ENCODE data around the gene CHRNG.
A peak's percentile ranks its signal among the peaks of the same experiment; 100 is the strongest.

Gene CHRNG

DNA sequence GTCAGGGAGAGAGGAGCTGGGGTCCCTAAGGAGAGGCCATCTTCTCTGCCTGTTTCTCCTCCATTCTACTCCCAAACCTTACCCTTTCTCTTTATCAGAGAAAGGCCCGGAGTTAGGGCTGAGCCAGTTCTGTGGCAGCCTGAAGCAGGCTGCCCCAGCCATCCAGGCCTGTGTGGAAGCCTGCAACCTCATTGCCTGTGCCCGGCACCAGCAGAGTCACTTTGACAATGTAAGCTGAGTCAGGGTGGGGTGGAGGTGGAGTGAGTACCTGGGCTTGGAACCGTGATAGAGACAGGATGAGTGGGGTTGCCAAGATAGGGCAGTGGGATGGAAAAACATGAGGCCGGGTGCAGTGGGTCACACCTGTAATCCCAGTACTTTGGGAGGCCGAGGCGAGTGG, 5.2 kb downstream of the CHRNG start:
- Histone ChIP-seq H3K27ac (no peak overlapping the region), H3K4me3 (no peak overlapping the region)
- peak; percentile 28 for DNase-seq (ENCODE audit: low spot score)
- TF ChIP-seq, protein P1, sequence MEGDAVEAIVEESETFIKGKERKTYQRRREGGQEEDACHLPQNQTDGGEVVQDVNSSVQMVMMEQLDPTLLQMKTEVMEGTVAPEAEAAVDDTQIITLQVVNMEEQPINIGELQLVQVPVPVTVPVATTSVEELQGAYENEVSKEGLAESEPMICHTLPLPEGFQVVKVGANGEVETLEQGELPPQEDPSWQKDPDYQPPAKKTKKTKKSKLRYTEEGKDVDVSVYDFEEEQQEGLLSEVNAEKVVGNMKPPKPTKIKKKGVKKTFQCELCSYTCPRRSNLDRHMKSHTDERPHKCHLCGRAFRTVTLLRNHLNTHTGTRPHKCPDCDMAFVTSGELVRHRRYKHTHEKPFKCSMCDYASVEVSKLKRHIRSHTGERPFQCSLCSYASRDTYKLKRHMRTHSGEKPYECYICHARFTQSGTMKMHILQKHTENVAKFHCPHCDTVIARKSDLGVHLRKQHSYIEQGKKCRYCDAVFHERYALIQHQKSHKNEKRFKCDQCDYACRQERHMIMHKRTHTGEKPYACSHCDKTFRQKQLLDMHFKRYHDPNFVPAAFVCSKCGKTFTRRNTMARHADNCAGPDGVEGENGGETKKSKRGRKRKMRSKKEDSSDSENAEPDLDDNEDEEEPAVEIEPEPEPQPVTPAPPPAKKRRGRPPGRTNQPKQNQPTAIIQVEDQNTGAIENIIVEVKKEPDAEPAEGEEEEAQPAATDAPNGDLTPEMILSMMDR (IDR thresholded peaks at IDR 0.05), result no peak

DNA sequence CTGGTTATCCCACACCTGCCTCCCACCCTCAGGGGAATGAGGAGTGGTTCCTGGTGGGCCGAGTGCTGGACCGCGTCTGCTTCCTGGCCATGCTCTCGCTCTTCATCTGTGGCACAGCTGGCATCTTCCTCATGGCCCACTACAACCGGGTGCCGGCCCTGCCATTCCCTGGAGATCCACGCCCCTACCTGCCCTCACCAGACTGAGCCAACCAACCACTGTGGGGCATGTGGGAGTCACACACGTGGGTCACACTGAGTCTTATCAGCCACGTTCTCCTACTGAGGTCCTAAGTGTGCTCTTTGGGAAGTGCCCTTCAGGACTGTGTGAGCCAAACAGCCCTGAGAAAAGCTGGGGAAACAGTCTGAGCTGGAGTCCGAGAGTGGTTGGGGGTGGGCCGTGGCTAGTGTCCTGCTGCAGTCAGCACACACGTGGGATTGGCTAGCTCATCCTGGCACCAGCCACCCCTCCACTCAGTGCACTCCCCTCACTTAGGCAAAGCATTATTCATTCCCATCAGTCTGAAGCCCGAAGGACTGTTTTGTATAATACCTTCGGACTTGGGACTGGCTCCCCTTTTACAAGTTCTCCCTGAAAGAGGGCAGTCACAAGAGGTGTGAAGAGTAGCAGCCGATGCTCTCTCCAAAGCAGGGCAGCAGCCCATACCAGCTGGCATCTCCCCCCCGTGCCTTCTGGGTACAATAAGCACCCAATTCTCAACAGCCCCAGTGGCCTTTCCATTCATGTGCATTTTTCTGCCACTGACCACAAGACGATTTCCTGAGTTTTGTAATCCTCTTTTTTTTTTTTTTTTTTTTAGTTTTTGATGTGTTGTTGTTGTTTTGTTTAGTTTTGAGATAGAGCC, 6.3 kb downstream of the CHRNG start:
- TF ChIP-seq, protein P1 (IDR thresholded peaks at IDR 0.05), result no peak
- H3K4me3 ChIP-seq, result no peak overlapping the region
- no peak overlapping the region for H3K27ac ChIP-seq
- peak; percentile 58 for DNase-seq (ENCODE audit: low spot score)

DNA sequence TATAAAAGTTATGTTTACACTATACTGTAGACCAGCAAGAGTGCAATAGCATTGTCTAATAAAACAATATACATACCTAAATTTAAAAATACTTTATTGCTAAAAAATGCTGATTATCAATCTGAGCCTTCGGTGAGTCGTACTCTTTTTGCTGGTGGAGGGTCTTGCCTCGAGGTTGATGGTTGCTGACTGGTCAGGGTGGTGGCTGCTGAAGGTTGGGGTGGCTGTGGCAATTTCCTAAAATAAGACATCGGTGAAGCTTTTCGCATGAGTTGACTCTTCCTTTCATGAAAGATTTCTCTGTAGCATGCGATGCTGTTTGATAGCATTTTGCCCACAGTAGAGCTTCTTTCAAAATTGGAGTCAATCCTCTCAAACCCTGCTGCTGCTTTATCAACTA, 8.5 kb downstream of the CHRNG start:
- no peak overlapping the region for H3K4me3 ChIP-seq
- DNase-seq (ENCODE audit: low spot score), result no peak
- TF ChIP-seq, protein P1 (IDR thresholded peaks at IDR 0.05), result no peak
- H3K27ac ChIP-seq, result no peak overlapping the region

DNA sequence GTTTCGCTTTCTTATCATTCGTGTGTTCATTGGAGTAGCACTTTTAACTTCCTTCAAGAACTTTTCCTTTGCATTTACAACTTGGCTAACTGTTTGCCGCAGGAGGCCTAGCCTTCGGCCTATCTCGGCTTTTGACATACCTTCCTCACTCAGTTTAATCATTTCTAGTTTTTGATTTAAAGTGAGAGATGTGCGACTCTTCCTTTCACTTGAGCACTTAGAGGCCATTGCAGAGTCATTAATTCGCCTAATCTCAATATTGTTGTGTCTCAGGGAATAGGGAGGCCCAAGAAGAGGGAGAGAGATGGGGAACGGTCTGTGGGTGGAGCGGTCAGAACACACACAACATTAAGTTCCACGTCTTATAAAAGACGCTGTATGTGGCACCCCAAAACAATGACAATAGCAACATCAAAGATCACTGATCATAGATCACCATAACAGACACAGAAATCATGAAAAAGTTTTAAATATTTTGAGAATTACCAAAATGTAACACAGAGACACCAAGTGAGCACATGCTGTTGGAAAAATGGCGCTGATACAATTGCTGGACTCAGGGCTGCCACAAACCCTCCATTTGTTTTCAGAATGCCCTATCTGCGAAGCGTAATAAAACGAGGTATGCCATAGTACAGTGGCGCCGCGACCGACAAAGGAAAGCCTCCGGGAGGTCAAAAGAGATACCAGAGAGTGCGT, 10.3 kb downstream of the CHRNG start:
- Histone ChIP-seq H3K4me3 (peak overlapping the region; percentile 93), H3K27ac (peak overlapping the region; percentile 98 to 99)
- DNase-seq (ENCODE audit: low spot score), result no peak
- TF ChIP-seq, protein P1 (IDR thresholded peaks at IDR 0.05), result no peak

DNA sequence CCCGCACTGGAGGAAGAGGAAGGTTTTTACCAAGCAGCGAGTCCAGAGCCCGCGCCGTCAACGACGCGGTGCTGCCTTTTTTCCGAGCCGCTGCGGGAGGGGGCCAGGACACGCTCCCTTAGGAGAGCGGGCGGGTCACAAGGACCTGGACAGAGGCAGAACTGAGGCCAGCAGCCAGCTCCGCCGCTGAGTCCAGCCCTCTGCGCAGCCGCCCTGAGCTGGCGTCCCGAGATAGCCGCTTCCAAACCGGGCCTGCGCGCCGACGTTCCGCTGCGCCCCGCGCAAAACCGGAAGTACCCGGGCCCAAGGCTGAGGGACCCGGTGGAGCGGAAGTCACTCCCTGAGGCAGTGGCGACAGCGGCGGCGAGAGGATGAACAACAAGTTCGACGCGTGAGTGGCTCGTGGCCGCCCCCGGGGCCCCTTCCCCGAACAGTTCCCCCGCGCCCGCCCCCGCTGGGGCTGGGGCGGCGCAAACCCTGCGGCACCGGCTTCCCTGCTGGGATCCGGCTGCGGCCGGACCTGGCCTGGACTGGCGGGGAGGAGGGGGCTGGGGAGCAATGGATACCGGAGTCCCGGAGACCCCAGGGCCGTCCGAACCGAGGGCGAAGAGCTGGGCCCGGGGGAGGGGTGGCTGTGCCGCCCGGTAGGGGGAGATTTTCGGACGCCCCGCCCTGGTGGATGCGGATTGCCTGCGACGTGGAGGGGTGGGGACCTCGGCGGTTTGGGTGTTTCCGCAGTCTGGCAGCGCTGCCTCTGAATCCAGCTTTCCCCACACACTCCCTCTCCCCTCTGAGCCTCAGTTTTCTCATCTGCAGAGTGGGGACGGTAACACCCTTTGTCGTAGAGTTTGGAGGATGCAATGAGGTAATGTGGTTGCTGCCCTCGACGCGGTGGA, 11.1 kb downstream of the CHRNG start, which contains the start of the genes EIF4E2 and TIGD1:
Gene EIF4E2, plus strand, starts transcription at position 336 of the 896 bp plus-strand sequence. Its CDS starts 36 bp downstream, at position 372.
Gene TIGD1, minus strand, starts transcription at position 204 of the 896 bp plus-strand sequence. CDS start 675 bp downstream, outside the sequence.
- TF ChIP-seq, protein P1 (IDR thresholded peaks at IDR 0.05), result no peak
- peak; percentile 96 for DNase-seq (ENCODE audit: low spot score)
- peak within 1 kb of the TSS; percentile 93 for H3K4me3 ChIP-seq
- H3K27ac ChIP-seq, result peak within 1 kb of the TSS; percentile 98 to 99

DNA sequence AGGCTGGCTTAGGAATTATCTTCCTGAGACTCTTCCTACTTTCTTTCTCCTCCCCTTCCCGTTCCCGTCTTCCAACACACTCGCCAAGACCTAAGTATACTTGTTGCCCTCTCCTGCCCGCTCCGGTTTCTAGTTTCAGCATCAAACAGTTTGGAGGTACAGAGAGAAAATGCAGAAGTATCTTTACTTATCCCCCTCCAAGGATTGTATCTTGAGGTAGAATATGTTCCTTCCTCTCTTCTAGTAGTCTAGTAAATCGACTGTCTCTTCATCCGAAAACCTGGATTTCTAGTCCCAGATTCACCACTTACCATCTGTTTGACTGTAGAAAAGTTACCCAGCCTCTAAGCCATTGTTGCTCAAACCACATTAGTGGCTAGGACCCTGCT, 11.8 kb downstream of the CHRNG start:
- peak overlapping the region; percentile 93 for H3K4me3 ChIP-seq
- TF ChIP-seq, protein P1 (IDR thresholded peaks at IDR 0.05), result no peak
- no peak for DNase-seq (ENCODE audit: low spot score)
- peak overlapping the region; percentile 98 to 99 for H3K27ac ChIP-seq
